Muscle layer of duodenum (tissue), 2 donors: ENCODE measurements around the gene MCM6.

Source experiments
- H3K27ac ChIP-seq: one replicate; pipeline ENCODE4 v1.7.0; 2013; ENCODE audit warnings: mild to moderate bottlenecking, low read length
- H3K27me3 ChIP-seq: one replicate; pipeline ENCODE4 v1.7.0; 2013; ENCODE audit warnings: low read depth, mild to moderate bottlenecking, control low read depth, low read length
- H3K36me3 ChIP-seq, 2 donors: one replicate each; pipeline ENCODE4 v1.7.0; 2013; ENCODE audit warnings: low read length in 2 of 2, control low read depth in 1 of 2, mild to moderate bottlenecking in 1 of 2; ENCODE audit not compliant: insufficient read depth in 2 of 2, control insufficient read depth in 1 of 2
- H3K4me1 ChIP-seq, 2 donors: one replicate each; pipeline ENCODE4 v1.7.0; 2013; ENCODE audit warnings: low read length in 2 of 2, mild to moderate bottlenecking in 2 of 2, control low read depth in 1 of 2, moderate library complexity in 1 of 2; ENCODE audit not compliant: insufficient read depth in 2 of 2, control insufficient read depth in 1 of 2
- H3K4me3 ChIP-seq, 2 donors: one replicate each; pipeline ENCODE4 v1.7.0; 2013; ENCODE audit warnings: low read length in 2 of 2, low read depth in 1 of 2, mild to moderate bottlenecking in 1 of 2
- H3K9me3 ChIP-seq, 2 donors: one replicate each; pipeline ENCODE4 v1.7.0; 2013; ENCODE audit warnings: low read length in 2 of 2, control low read depth in 1 of 2, mild to moderate bottlenecking in 1 of 2; ENCODE audit not compliant: control insufficient read depth in 1 of 2
- donor health status: healthy.

Gene MCM6

GRCh38 chr2:135876066-135876711, at the start of gene MCM6:
Gene MCM6 (minus strand): TSS chr2:135876443. CDS start chr2:135876365, 78 bp downstream.
- peaks cover 1 to 11% of the 10 kb centered on the region in 2 donors for H3K36me3 ChIP-seq
- no peak within 1 kb of the TSS for H3K27ac ChIP-seq
- peaks cover 0 to 10% of the 10 kb centered on the region in 2 donors for H3K4me1 ChIP-seq
- H3K27me3 ChIP-seq, result no peaks in the 10 kb centered on the region
- H3K9me3 ChIP-seq, result no peaks in the 10 kb centered on the region
- H3K4me3 ChIP-seq, result peak within 1 kb of the TSS; percentile 73 to 87

GRCh38 chr2:135925571-135925970, 49.3 kb upstream of the MCM6 start:
- Histone ChIP-seq H3K27ac (no peak overlapping the region), H3K4me3 (no peak overlapping the region), H3K36me3 (peaks cover 13 to 27% of the 10 kb centered on the region in 2 donors), H3K27me3 (no peaks in the 10 kb centered on the region), H3K4me1 (no peaks in the 10 kb centered on the region), H3K9me3 (no peaks in the 10 kb centered on the region)

- H3K4me3 ChIP-seq, result no peak overlapping the region
- no peak overlapping the region for H3K27ac ChIP-seq
- H3K9me3 ChIP-seq, result no peaks in the 10 kb centered on the region
- H3K4me1 ChIP-seq, result no peaks in the 10 kb centered on the region
- H3K36me3 ChIP-seq, result peaks cover 9 to 12% of the 10 kb centered on the region in 2 donors
- no peaks in the 10 kb centered on the region for H3K27me3 ChIP-seq
Observed at GRCh38 chr2:135916207-135916606, 40.0 kb upstream of the MCM6 start.

GRCh38 chr2:135914485-135914884, 38.2 kb upstream of the MCM6 start:
- H3K27me3 ChIP-seq, result no peaks in the 10 kb centered on the region
- peaks cover 18 to 21% of the 10 kb centered on the region in 2 donors for H3K36me3 ChIP-seq
- no peak overlapping the region for H3K4me3 ChIP-seq
- H3K4me1 ChIP-seq, result no peaks in the 10 kb centered on the region
- H3K27ac ChIP-seq, result no peak overlapping the region
- H3K9me3 ChIP-seq, result no peaks in the 10 kb centered on the region

GRCh38 chr2:135913727-135914365, 37.6 kb upstream of the MCM6 start:
- no peaks in the 10 kb centered on the region for H3K27me3 ChIP-seq
- no peaks in the 10 kb centered on the region for H3K4me1 ChIP-seq
- no peak overlapping the region for H3K27ac ChIP-seq
- peaks cover 19 to 26% of the 10 kb centered on the region in 2 donors for H3K36me3 ChIP-seq
- H3K9me3 ChIP-seq, result no peaks in the 10 kb centered on the region
- H3K4me3 ChIP-seq, result no peak overlapping the region

- Histone ChIP-seq H3K4me1 (no peaks in the 10 kb centered on the region), H3K4me3 (no peak overlapping the region), H3K27me3 (no peaks in the 10 kb centered on the region), H3K9me3 (no peaks in the 10 kb centered on the region), H3K27ac (no peak overlapping the region), H3K36me3 (peaks cover 33 to 48% of the 10 kb centered on the region in 2 donors)
Observed at GRCh38 chr2:135909976-135910375, 33.7 kb upstream of the MCM6 start.

- Histone ChIP-seq H3K27me3 (no peaks in the 10 kb centered on the region), H3K9me3 (no peaks in the 10 kb centered on the region), H3K4me1 (no peaks in the 10 kb centered on the region), H3K4me3 (no peak overlapping the region), H3K27ac (no peak overlapping the region), H3K36me3 (peaks cover 26 to 38% of the 10 kb centered on the region in 2 donors)
Observed at GRCh38 chr2:135905679-135906078, 29.4 kb upstream of the MCM6 start.

GRCh38 chr2:135904341-135904989, 28.2 kb upstream of the MCM6 start:
- no peak overlapping the region for H3K27ac ChIP-seq
- peaks cover 15 to 26% of the 10 kb centered on the region in 2 donors for H3K36me3 ChIP-seq
- no peak overlapping the region for H3K4me3 ChIP-seq

GRCh38 chr2:135903650-135904049, 27.4 kb upstream of the MCM6 start:
- Histone ChIP-seq H3K9me3 (no peaks in the 10 kb centered on the region), H3K27ac (no peak overlapping the region), H3K36me3 (peaks cover 14 to 22% of the 10 kb centered on the region in 2 donors), H3K4me1 (no peaks in the 10 kb centered on the region), H3K4me3 (no peak overlapping the region), H3K27me3 (no peaks in the 10 kb centered on the region)

More at GRCh38 chr2:135904341-135904989, 28.2 kb upstream of the MCM6 start:
- H3K27me3 ChIP-seq, result no peaks in the 10 kb centered on the region
- H3K9me3 ChIP-seq, result no peaks in the 10 kb centered on the region
- H3K4me1 ChIP-seq, result no peaks in the 10 kb centered on the region

GRCh38 chr2:135899567-135899966, 23.3 kb upstream of the MCM6 start:
- peaks cover 0 to 11% of the 10 kb centered on the region in 2 donors for H3K36me3 ChIP-seq
- H3K4me1 ChIP-seq, result no peaks in the 10 kb centered on the region
- no peaks in the 10 kb centered on the region for H3K27me3 ChIP-seq
- H3K27ac ChIP-seq, result no peak overlapping the region
- no peaks in the 10 kb centered on the region for H3K9me3 ChIP-seq
- H3K4me3 ChIP-seq, result no peak overlapping the region

GRCh38 chr2:135898234-135898786, 22.1 kb upstream of the MCM6 start:
- Histone ChIP-seq H3K36me3 (peaks cover 0 to 11% of the 10 kb centered on the region in 2 donors), H3K4me1 (no peaks in the 10 kb centered on the region), H3K27me3 (no peaks in the 10 kb centered on the region), H3K4me3 (no peak overlapping the region), H3K27ac (no peak overlapping the region), H3K9me3 (no peaks in the 10 kb centered on the region)
